Esophagus muscularis mucosa (tissue), 3 donors: ENCODE data around the gene NR2E3.

Source experiments
- CTCF ChIP-seq, 3 experiments: fragments of 200-600 bp in 2 of 3; fragments of 450-650 bp in 1 of 3; sonication (generic) in 2 of 3; IDR thresholded peaks; one replicate each; pipeline ENCODE4 v1.5.1; 2017 to 2019; ENCODE audit warnings: antibody characterized with exemption in 3 of 3, mild to moderate bottlenecking in 2 of 3, moderate library complexity in 1 of 3
- POLR2A ChIP-seq: fragments of 450-650 bp; IDR thresholded peaks from one replicate; pipeline ENCODE4 v1.6.1; 2017; ENCODE audit warnings: antibody characterized with exemption, moderate library complexity, mild to moderate bottlenecking, low read depth
- POLR2AphosphoS5 ChIP-seq, 2 donors: sonication (generic); formaldehyde crosslinking; IDR thresholded peaks; one replicate each; pipeline ENCODE4 v1.6.1; 2017; ENCODE audit warnings: antibody characterized with exemption in 2 of 2

GRCh38 chr15:71826196-71826595 is 15.8 kb downstream of the NR2E3 start:
- TF ChIP-seq POLR2A, result no peak
- TF ChIP-seq CTCF (IDR thresholded peaks at IDR 0.05), result no peak
- TF ChIP-seq POLR2AphosphoS5 (IDR thresholded peaks at IDR 0.05), result no peak
